OCI-LY7 (cell line): ENCODE measurements around the gene KLHL17. TPM values are rescaled to one million over a fixed set of nuclear protein-coding genes. Genes with fewer than 3 reads are reported as not detected.

Source experiments
- BruUV-seq: library from RNA; stranded (reverse); fragments of 400-500 nt; replicated peaks from 2 replicates; lab custom pipeline; 2021; lab: Mats Ljungman, UMichigan
- CTCF ChIA-PET: fragments of 300-600 bp; sonication (Branson Sonifier 250); formaldehyde crosslinking; loops from one replicate; lab custom pipeline; 2022; ENCODE audit warnings: antibody characterized with exemption; ENCODE audit not compliant: unreplicated experiment; lab: Charles Lee
- POLR2A ChIA-PET: fragments of 300-600 bp; sonication (Branson Sonifier 250); formaldehyde crosslinking; loops from one replicate; lab custom pipeline; 2022; ENCODE audit warnings: antibody characterized with exemption; lab: Charles Lee
- DNase-seq: peaks from one replicate; pipeline ENCODE4 v3.0.0-alpha.2; 2015; ENCODE audit warnings: low spot score
- H2AFZ ChIP-seq: fragments of 200-600 bp; sonication (generic), shearing (Covaris generic); 2 replicates; pipeline ENCODE4 v1.6.1; 2014; ENCODE audit warnings: mild to moderate bottlenecking, antibody characterized with exemption, low read length, moderate library complexity
- H3K27ac ChIP-seq: fragments of 200-600 bp; sonication (generic); 2 replicates; pipeline ENCODE4 v1.5.1; 2014; ENCODE audit warnings: mixed run types, low read depth, mild to moderate bottlenecking, moderate library complexity, low read length, inconsistent platforms; ENCODE audit not compliant: poor library complexity, severe bottlenecking
- H3K36me3 ChIP-seq: fragments of 200-600 bp; sonication (generic); 2 replicates; pipeline ENCODE4 v1.6.1; 2014; ENCODE audit warnings: mild to moderate bottlenecking, antibody characterized with exemption, low read length, moderate library complexity, mixed read lengths; ENCODE audit not compliant: insufficient read depth
- H3K4me1 ChIP-seq: fragments of 200-600 bp; sonication (generic); 2 replicates; pipeline ENCODE4 v1.5.1; 2014; ENCODE audit warnings: mild to moderate bottlenecking, low read length; ENCODE audit not compliant: insufficient read depth, poor library complexity, severe bottlenecking
- H3K4me2 ChIP-seq: fragments of 200-600 bp; sonication (generic); 2 replicates; pipeline ENCODE4 v1.6.1; 2014; ENCODE audit warnings: mild to moderate bottlenecking, low read length
- H3K4me3 ChIP-seq: fragments of 200-600 bp; sonication (generic); 2 replicates; pipeline ENCODE4 v1.5.1; 2014; ENCODE audit warnings: mild to moderate bottlenecking, low read depth, low read length; ENCODE audit not compliant: poor library complexity, severe bottlenecking
- H3K79me2 ChIP-seq: fragments of 200-600 bp; sonication (generic); 2 replicates; pipeline ENCODE4 v1.6.1; 2016; ENCODE audit warnings: low read depth, mild to moderate bottlenecking, low read length, moderate library complexity, mixed read lengths; ENCODE audit not compliant: insufficient read depth
- H3K9me2 ChIP-seq: fragments of 200-600 bp; sonication (generic); 2 replicates; pipeline ENCODE4 v1.6.1; 2016; ENCODE audit warnings: mild to moderate bottlenecking, low read length, mixed read lengths; ENCODE audit not compliant: insufficient read depth
- H3K9me3 ChIP-seq: fragments of 200-600 bp; sonication (generic); 2 replicates; pipeline ENCODE4 v1.6.1; 2014; ENCODE audit warnings: mild to moderate bottlenecking, mixed run types, low read length, mixed read lengths
- H4K20me1 ChIP-seq: fragments of 200-600 bp; sonication (generic); 2 replicates; pipeline ENCODE4 v1.6.1; 2014; ENCODE audit warnings: mild to moderate bottlenecking, antibody characterized with exemption, low read length, moderate library complexity, mixed read lengths; ENCODE audit not compliant: insufficient read depth
- CTCF ChIP-seq: fragments of 200-600 bp; sonication (generic); conservative IDR thresholded peaks from 2 replicates; pipeline ENCODE4 v1.5.1; 2014; ENCODE audit warnings: mild to moderate bottlenecking, antibody characterized with exemption, low read length, moderate library complexity, mixed read lengths
- EZH2phosphoT487 ChIP-seq: fragments of 200-600 bp; sonication (generic); IDR thresholded peaks from 2 replicates; pipeline ENCODE4 v1.6.1; 2018; ENCODE audit warnings: low read depth, borderline replicate concordance, mild to moderate bottlenecking, mixed run types, antibody characterized with exemption, low read length, moderate library complexity, mixed read lengths
- intact Hi-C: fragments of 100-400 bp; cut with micrococcal nuclease; formaldehyde crosslinking; loops from one replicate; pipeline ENCODE4 v1.10.0; 2022; ENCODE audit not compliant: unreplicated experiment
- total RNA-seq, 2 experiments: library from RNA; depleted of rRNA in 1 of 2; stranded (reverse); fragments of >200 nt in 1 of 2; shearing (Covaris generic) in 1 of 2; gene quantifications; 2 replicates each; pipeline ENCODE4 v1.2.3, GENCODE V29; 2014 to 2022

Gene KLHL17
- total RNA-seq, 2 experiments from 2014 or later = 21.7 to 23.3 TPM

GRCh38 chr1:967466-968343, 7.3 kb downstream of the KLHL17 start:
- H2AFZ ChIP-seq = no peak overlapping the region
- H3K4me2 ChIP-seq = no peak overlapping the region
- ChIA-PET POLR2A (no interaction called here), CTCF (no interaction called here)
- no peak for DNase-seq
- no peaks in the 10 kb centered on the region for H3K36me3 ChIP-seq
- intact Hi-C loops = no loop called here
- H3K27ac ChIP-seq = no peak overlapping the region
- H4K20me1 ChIP-seq = no peaks in the 10 kb centered on the region
- no peak overlapping the region for H3K4me3 ChIP-seq
- H3K9me3 ChIP-seq = no peaks in the 10 kb centered on the region
- H3K79me2 ChIP-seq = no peaks in the 10 kb centered on the region
- BruUV-seq = no TSS peak
- no peaks in the 10 kb centered on the region for H3K9me2 ChIP-seq
- no peaks in the 10 kb centered on the region for H3K4me1 ChIP-seq
- no peak for TF ChIP-seq EZH2phosphoT487
- no peak for TF ChIP-seq CTCF

- no TSS peak for BruUV-seq
- CTCF ChIA-PET = no interaction called here
These were observed 9.0 kb downstream of the KLHL17 start for GRCh38 chr1:969260-969855.

More at GRCh38 chr1:969260-969855, 9.0 kb downstream of the KLHL17 start:
- DNase-seq = no peak
- POLR2A ChIA-PET = no interaction called here
- Histone ChIP-seq H3K9me3 (no peaks in the 10 kb centered on the region), H3K36me3 (no peaks in the 10 kb centered on the region), H4K20me1 (no peaks in the 10 kb centered on the region; the same call in 1 of the 2 replicates), H3K9me2 (no peaks in the 10 kb centered on the region), H3K79me2 (no peaks in the 10 kb centered on the region), H3K4me2 (no peak overlapping the region), H3K4me1 (no peaks in the 10 kb centered on the region), H3K4me3 (no peak overlapping the region), H3K27ac (no peak overlapping the region), H2AFZ (no peak overlapping the region)
- TF ChIP-seq EZH2phosphoT487 (no peak), CTCF (no peak)
- intact Hi-C loops = no loop called here
